Right cardiac atrium (tissue), 5 donors: Measurements from ENCODE around the gene NR2E1. TPM values are rescaled to one million over a fixed set of nuclear protein-coding genes. Genes with fewer than 3 reads are reported as not detected.

ENCODE experiments used
- ATAC-seq, 2 donors: fragments of 200-7000 bp; cut with Tn5 transposase; one replicate each; pipeline versions ENCODE4 v1.8.0 to v1.9.1; 2020; ENCODE audit warnings: moderate library complexity in 2 of 2, mild to moderate bottlenecking in 1 of 2
- DNase-seq, 3 donors: peaks; one replicate each; pipeline ENCODE4 v3.0.0-alpha.2; 2020
- H3K27ac ChIP-seq: one replicate; pipeline ENCODE4 v1.5.1; 2013; ENCODE audit warnings: mild to moderate bottlenecking, low read length, control low read depth, moderate library complexity
- H3K27me3 ChIP-seq: one replicate; pipeline ENCODE4 v1.6.1; 2013; ENCODE audit not compliant: control insufficient read depth, insufficient read depth
- H3K4me1 ChIP-seq: one replicate; pipeline ENCODE4 v1.6.1; 2013; ENCODE audit warnings: low read length; ENCODE audit not compliant: control insufficient read depth, insufficient read depth
- H3K4me3 ChIP-seq: one replicate; pipeline ENCODE4 v1.5.1; 2013; ENCODE audit warnings: low read length, control low read depth
- H3K9me3 ChIP-seq: one replicate; pipeline ENCODE4 v1.6.1; 2013; ENCODE audit warnings: low read length; ENCODE audit not compliant: control insufficient read depth
- WGBS: extraction: QIAGEN DNeasy Blood & Tissue Kit; methylation state at CpG from one replicate; pipeline ENCODE4 v1.1.7; 2013; 5-methylcytosine and 5-hydroxymethylcytosine counted together
- intact Hi-C, 4 donors: fragments of 100-400 bp; cut with DNase I; formaldehyde crosslinking; loops; one replicate each; pipeline versions ENCODE4 v1.11.0 to v1.14.0; 2022 to 2023
- polyA plus RNA-seq: library from polyadenylated mRNA; stranded (reverse); fragments of 200-250 nt; gene quantifications from one replicate; pipeline ENCODE4 v1.2.3, GENCODE V29; 2013
- total RNA-seq, 4 donors: library from RNA; stranded (reverse); fragmentation: NEBNext Ultra II Directional; extraction: Animal tissue kit (Norgen Biotek cat#: 25700); gene quantifications; one replicate each; pipeline ENCODE4 v1.2.1, GENCODE V29; 2021
- donor health status: healthy with polysubstance abuse.
- donor health status: DM: no; HTN: yes; CAD: no.
- donor health status: DM: no; HTN: no; CAD: no.
- donor health status: DM: no; HTN: yes; CAD: no; lungs with severe emphysema.
- donor health status: DM: yes; HTN: yes; CAD: no.

Gene NR2E1
- total and polyA plus RNA-seq, 5 donors: not detected

- intact Hi-C loops: no loop called here
- Histone ChIP-seq H3K9me3 (no peaks in the 10 kb centered on the region), H3K27ac (no peak overlapping the region), H3K4me3 (no peak overlapping the region), H3K4me1 (no peaks in the 10 kb centered on the region), H3K27me3 (no peaks in the 10 kb centered on the region)
- WGBS: 25% methylated on average over 7 of the region's 7 CpGs
- ATAC-seq (no peak), DNase-seq (no peak)
Observed at GRCh38 chr6:108123946-108124345, 41.9 kb upstream of the NR2E1 start.

GRCh38 chr6:108127056-108127455 is 38.8 kb upstream of the NR2E1 start:
- WGBS: 94% methylated on average over 1 of the region's 1 CpG
- H3K4me1 ChIP-seq: no peaks in the 10 kb centered on the region
- intact Hi-C loops: no loop called here
- no peaks in the 10 kb centered on the region for H3K9me3 ChIP-seq
- no peak overlapping the region for H3K27ac ChIP-seq
- no peak overlapping the region for H3K4me3 ChIP-seq
- H3K27me3 ChIP-seq: no peaks in the 10 kb centered on the region
- ATAC-seq (no peak), DNase-seq (no peak)

GRCh38 chr6:108127826-108128225 is 38.0 kb upstream of the NR2E1 start:
- 71% methylated on average over 2 of the region's 2 CpGs for WGBS
- intact Hi-C loops: no loop called here
- Histone ChIP-seq H3K27ac (no peak overlapping the region), H3K4me1 (no peaks in the 10 kb centered on the region), H3K9me3 (no peaks in the 10 kb centered on the region), H3K4me3 (no peak overlapping the region), H3K27me3 (no peaks in the 10 kb centered on the region)
- no peak for ATAC-seq
- no peak for DNase-seq

- intact Hi-C loops: no loop called here
- no peaks in the 10 kb centered on the region for H3K27me3 ChIP-seq
- no peaks in the 10 kb centered on the region for H3K9me3 ChIP-seq
- no peaks in the 10 kb centered on the region for H3K4me1 ChIP-seq
- ATAC-seq: no peak
- DNase-seq: no peak
- H3K4me3 ChIP-seq: no peak overlapping the region
- no peak overlapping the region for H3K27ac ChIP-seq
Observed at GRCh38 chr6:108130262-108130661, 35.6 kb upstream of the NR2E1 start.

GRCh38 chr6:108132863-108133262 is 33.0 kb upstream of the NR2E1 start:
- ATAC-seq (no peak), DNase-seq (no peak)
- Histone ChIP-seq H3K27ac (no peak overlapping the region), H3K27me3 (no peaks in the 10 kb centered on the region), H3K4me3 (no peak overlapping the region), H3K9me3 (no peaks in the 10 kb centered on the region), H3K4me1 (no peaks in the 10 kb centered on the region)
- 81% methylated on average over 4 of the region's 4 CpGs for WGBS
- intact Hi-C loops: no loop called here

- H3K4me1 ChIP-seq: no peaks in the 10 kb centered on the region
- H3K27me3 ChIP-seq: no peaks in the 10 kb centered on the region
- H3K4me3 ChIP-seq: peak overlapping the region; percentile 64
- peak overlapping the region; percentile 57 for H3K27ac ChIP-seq
- intact Hi-C loops: no loop called here
- peak; percentile 93 to 94 for ATAC-seq
- DNase-seq: peak; percentile 30 to 79 (median 66)
- H3K9me3 ChIP-seq: no peaks in the 10 kb centered on the region
- WGBS: 5% methylated on average over 36 of the region's 36 CpGs
Observed at GRCh38 chr6:108133594-108134179, 32.1 kb upstream of the NR2E1 start.

- H3K27me3 ChIP-seq: no peaks in the 10 kb centered on the region
- H3K27ac ChIP-seq: peak overlapping the region; percentile 39
- WGBS: 32% methylated on average over 18 of the region's 18 CpGs
- H3K9me3 ChIP-seq: no peaks in the 10 kb centered on the region
- intact Hi-C loops: no loop called here
- no peaks in the 10 kb centered on the region for H3K4me1 ChIP-seq
- H3K4me3 ChIP-seq: peak overlapping the region; percentile 64
- ATAC-seq: no peak
- DNase-seq: no peak
Observed at GRCh38 chr6:108134213-108134970, 31.4 kb upstream of the NR2E1 start.

- no peak overlapping the region for H3K4me3 ChIP-seq
- H3K27me3 ChIP-seq: no peaks in the 10 kb centered on the region
- intact Hi-C loops: no loop called here
- ATAC-seq: no peak
- H3K4me1 ChIP-seq: no peaks in the 10 kb centered on the region
- DNase-seq: no peak
- 91% methylated on average over 1 of the region's 1 CpG for WGBS
- no peak overlapping the region for H3K27ac ChIP-seq
- no peaks in the 10 kb centered on the region for H3K9me3 ChIP-seq
Observed at GRCh38 chr6:108142240-108142639, 23.6 kb upstream of the NR2E1 start.

GRCh38 chr6:108145639-108146038 is 20.2 kb upstream of the NR2E1 start:
- Histone ChIP-seq H3K9me3 (no peaks in the 10 kb centered on the region), H3K4me1 (no peaks in the 10 kb centered on the region), H3K27me3 (no peaks in the 10 kb centered on the region), H3K27ac (no peak overlapping the region), H3K4me3 (no peak overlapping the region)
- no peak for ATAC-seq
- DNase-seq: no peak
- 78% methylated on average over 6 of the region's 6 CpGs for WGBS
- intact Hi-C loops: no loop called here

GRCh38 chr6:108152446-108152845 is 13.4 kb upstream of the NR2E1 start:
- Histone ChIP-seq H3K4me1 (peaks cover 3% of the 10 kb centered on the region), H3K4me3 (no peak overlapping the region), H3K27ac (no peak overlapping the region), H3K27me3 (peaks cover 2% of the 10 kb centered on the region), H3K9me3 (no peaks in the 10 kb centered on the region)
- whole genome bisulfite sequencing: 84% methylated on average over 4 of the region's 4 CpGs
- no peak for ATAC-seq
- no peak for DNase-seq
- intact Hi-C loops: no loop called here

GRCh38 chr6:108156180-108156937 is 9.5 kb upstream of the NR2E1 start:
- no peaks in the 10 kb centered on the region for H3K9me3 ChIP-seq
- DNase-seq (no peak), ATAC-seq (no peak)
- intact Hi-C loops: no loop called here
- H3K4me3 ChIP-seq: no peak overlapping the region
- no peak overlapping the region for H3K27ac ChIP-seq
- peaks cover 3% of the 10 kb centered on the region for H3K4me1 ChIP-seq
- H3K27me3 ChIP-seq: peaks cover 2% of the 10 kb centered on the region
- 16% methylated on average over 10 of the region's 10 CpGs for WGBS
